ENCODE results near the gene SYNGAP1. TPM values are rescaled to one million over a fixed set of nuclear protein-coding genes. Genes with fewer than 3 reads are reported as not detected.
"Not testable (repeated sequence)": the region's sequence is repeated elsewhere in the genome, so short reads cannot be mapped to it uniquely, and the experiment has no call there.

SYNGAP1 gene
- total and polyA plus RNA-seq, 4 donors, result 11.5 to 98.9 (median 52.9) TPM

- not testable (repeated sequence) for H3K27ac ChIP-seq (ENCODE audit: low read depth, low read length); DNase-seq (ENCODE audit: low read depth in 4 of 6, low spot score in 6 of 6)
- WGBS (ENCODE audit: insufficient coverage), result 100% methylated on average over 1 of the region's 3 CpGs
Measured at GRCh38 chr6:33398601-33399000, 21.3 kb upstream of the SYNGAP1 start.

GRCh38 chr6:33399881-33400280 is 20.0 kb upstream of the SYNGAP1 start:
- H3K27me3 ChIP-seq (ENCODE audit: control insufficient read depth, insufficient read depth, low read length); DNase-seq (ENCODE audit: low read depth in 4 of 6, low spot score in 6 of 6); H3K9me3 ChIP-seq (ENCODE audit: control insufficient read depth, insufficient read depth, low read length); H3K4me1 ChIP-seq (ENCODE audit: control insufficient read depth, insufficient read depth, low read length); H3K4me3 ChIP-seq (ENCODE audit: low read depth, low read length); H3K27ac ChIP-seq (ENCODE audit: low read depth, low read length): not testable (repeated sequence)
- 100% methylated on average over 1 of the region's 6 CpGs for WGBS (ENCODE audit: insufficient coverage)
- H3K36me3 ChIP-seq (ENCODE audit: control insufficient read depth, insufficient read depth, low read length), result peaks cover 10% of the 10 kb centered on the region

More at GRCh38 chr6:33398601-33399000, 21.3 kb upstream of the SYNGAP1 start:
- H3K36me3 ChIP-seq (ENCODE audit: control insufficient read depth, insufficient read depth, low read length); H3K4me1 ChIP-seq (ENCODE audit: control insufficient read depth, insufficient read depth, low read length); H3K9me3 ChIP-seq (ENCODE audit: control insufficient read depth, insufficient read depth, low read length); H3K27me3 ChIP-seq (ENCODE audit: control insufficient read depth, insufficient read depth, low read length); H3K4me3 ChIP-seq (ENCODE audit: low read depth, low read length): not testable (repeated sequence)

- Histone ChIP-seq H3K27ac (ENCODE audit: low read depth, low read length) (no peak overlapping the region), H3K36me3 (ENCODE audit: control insufficient read depth, insufficient read depth, low read length) (peaks cover 22% of the 10 kb centered on the region)
- no peak for DNase-seq (ENCODE audit: low read depth in 4 of 6, low spot score in 6 of 6)
Measured at GRCh38 chr6:33404884-33405283, 15.0 kb upstream of the SYNGAP1 start.

GRCh38 chr6:33405386-33405940 is 14.4 kb upstream of the SYNGAP1 start:
- Histone ChIP-seq H3K27ac (ENCODE audit: low read depth, low read length) (no peak overlapping the region), H3K36me3 (ENCODE audit: control insufficient read depth, insufficient read depth, low read length) (peaks cover 22% of the 10 kb centered on the region), H3K27me3 (ENCODE audit: control insufficient read depth, insufficient read depth, low read length) (no peaks in the 10 kb centered on the region), H3K4me1 (ENCODE audit: control insufficient read depth, insufficient read depth, low read length) (peaks cover 4% of the 10 kb centered on the region), H3K4me3 (ENCODE audit: low read depth, low read length) (no peak overlapping the region), H3K9me3 (ENCODE audit: control insufficient read depth, insufficient read depth, low read length) (no peaks in the 10 kb centered on the region)
- no peak for DNase-seq (ENCODE audit: low read depth in 4 of 6, low spot score in 6 of 6)
- 94% methylated on average over 15 of the region's 15 CpGs for WGBS (ENCODE audit: insufficient coverage)

More at GRCh38 chr6:33404884-33405283, 15.0 kb upstream of the SYNGAP1 start:
- Histone ChIP-seq H3K4me1 (ENCODE audit: control insufficient read depth, insufficient read depth, low read length) (peaks cover 3% of the 10 kb centered on the region), H3K9me3 (ENCODE audit: control insufficient read depth, insufficient read depth, low read length) (no peaks in the 10 kb centered on the region), H3K4me3 (ENCODE audit: low read depth, low read length) (no peak overlapping the region), H3K27me3 (ENCODE audit: control insufficient read depth, insufficient read depth, low read length) (no peaks in the 10 kb centered on the region)
- 96% methylated on average over 12 of the region's 17 CpGs for WGBS (ENCODE audit: insufficient coverage)

GRCh38 chr6:33406126-33406525 is 13.7 kb upstream of the SYNGAP1 start:
- no peak for DNase-seq (ENCODE audit: low read depth in 4 of 6, low spot score in 6 of 6)
- Histone ChIP-seq H3K9me3 (ENCODE audit: control insufficient read depth, insufficient read depth, low read length) (no peaks in the 10 kb centered on the region), H3K4me1 (ENCODE audit: control insufficient read depth, insufficient read depth, low read length) (peaks cover 4% of the 10 kb centered on the region), H3K27ac (ENCODE audit: low read depth, low read length) (no peak overlapping the region), H3K4me3 (ENCODE audit: low read depth, low read length) (no peak overlapping the region), H3K27me3 (ENCODE audit: control insufficient read depth, insufficient read depth, low read length) (no peaks in the 10 kb centered on the region), H3K36me3 (ENCODE audit: control insufficient read depth, insufficient read depth, low read length) (peaks cover 22% of the 10 kb centered on the region)
- WGBS (ENCODE audit: insufficient coverage), result 94% methylated on average over 9 of the region's 17 CpGs

- H3K27ac ChIP-seq (ENCODE audit: low read depth, low read length), result no peak overlapping the region
- H3K36me3 ChIP-seq (ENCODE audit: control insufficient read depth, insufficient read depth, low read length), result peaks cover 25% of the 10 kb centered on the region
- H3K4me3 ChIP-seq (ENCODE audit: low read depth, low read length), result no peak overlapping the region
- peak in 1 of 6 donors; percentile 39 for DNase-seq (ENCODE audit: low read depth in 4 of 6, low spot score in 6 of 6)
- 100% methylated on average over 4 of the region's 5 CpGs for WGBS (ENCODE audit: insufficient coverage)
- H3K4me1 ChIP-seq (ENCODE audit: control insufficient read depth, insufficient read depth, low read length), result peaks cover 15% of the 10 kb centered on the region
- H3K27me3 ChIP-seq (ENCODE audit: control insufficient read depth, insufficient read depth, low read length), result no peaks in the 10 kb centered on the region
- no peaks in the 10 kb centered on the region for H3K9me3 ChIP-seq (ENCODE audit: control insufficient read depth, insufficient read depth, low read length)
Measured at GRCh38 chr6:33407132-33407718, 12.6 kb upstream of the SYNGAP1 start.

- H3K27me3 ChIP-seq (ENCODE audit: control insufficient read depth, insufficient read depth, low read length), result no peaks in the 10 kb centered on the region
- WGBS (ENCODE audit: insufficient coverage), result 0% methylated on average over 53 of the region's 65 CpGs
- peak overlapping the region; percentile 83 for H3K4me3 ChIP-seq (ENCODE audit: low read depth, low read length)
- DNase-seq (ENCODE audit: low read depth in 4 of 6, low spot score in 6 of 6), result peak in 5 of 6 donors; percentile 88 to 99 (median 95)
- H3K27ac ChIP-seq (ENCODE audit: low read depth, low read length), result peak overlapping the region; percentile 97
- H3K4me1 ChIP-seq (ENCODE audit: control insufficient read depth, insufficient read depth, low read length), result peaks cover 16% of the 10 kb centered on the region
- peaks cover 43% of the 10 kb centered on the region for H3K36me3 ChIP-seq (ENCODE audit: control insufficient read depth, insufficient read depth, low read length)
- no peaks in the 10 kb centered on the region for H3K9me3 ChIP-seq (ENCODE audit: control insufficient read depth, insufficient read depth, low read length)
Measured at GRCh38 chr6:33410050-33410710, 9.7 kb upstream of the SYNGAP1 start.

GRCh38 chr6:33410711-33411631 is 8.9 kb upstream of the SYNGAP1 start, which contains the start of gene PHF1:
TSS of gene PHF1 (plus strand) at chr6:33411014. CDS start at chr6:33412264, 1,250 bp downstream.
- WGBS (ENCODE audit: insufficient coverage), result under 1% methylated on average over 48 of the region's 67 CpGs
- DNase-seq (ENCODE audit: low read depth in 4 of 6, low spot score in 6 of 6), result no peak
- Histone ChIP-seq H3K4me1 (ENCODE audit: control insufficient read depth, insufficient read depth, low read length) (peaks cover 19% of the 10 kb centered on the region), H3K27ac (ENCODE audit: low read depth, low read length) (peak within 1 kb of the TSS; percentile 97), H3K9me3 (ENCODE audit: control insufficient read depth, insufficient read depth, low read length) (no peaks in the 10 kb centered on the region), H3K4me3 (ENCODE audit: low read depth, low read length) (peak within 1 kb of the TSS; percentile 83), H3K36me3 (ENCODE audit: control insufficient read depth, insufficient read depth, low read length) (peaks cover 47% of the 10 kb centered on the region), H3K27me3 (ENCODE audit: control insufficient read depth, insufficient read depth, low read length) (no peaks in the 10 kb centered on the region)

- 36% methylated on average over 5 of the region's 6 CpGs for WGBS (ENCODE audit: insufficient coverage)
- H3K27ac ChIP-seq (ENCODE audit: low read depth, low read length), result peak overlapping the region; percentile 76
- peak overlapping the region; percentile 71 for H3K4me3 ChIP-seq (ENCODE audit: low read depth, low read length)
Measured at GRCh38 chr6:33411632-33412005, 8.2 kb upstream of the SYNGAP1 start.

More at GRCh38 chr6:33411632-33412005, 8.2 kb upstream of the SYNGAP1 start:
- Histone ChIP-seq H3K4me1 (ENCODE audit: control insufficient read depth, insufficient read depth, low read length) (peaks cover 23% of the 10 kb centered on the region), H3K36me3 (ENCODE audit: control insufficient read depth, insufficient read depth, low read length) (peaks cover 45% of the 10 kb centered on the region), H3K27me3 (ENCODE audit: control insufficient read depth, insufficient read depth, low read length) (no peaks in the 10 kb centered on the region), H3K9me3 (ENCODE audit: control insufficient read depth, insufficient read depth, low read length) (no peaks in the 10 kb centered on the region)
- DNase-seq (ENCODE audit: low read depth in 4 of 6, low spot score in 6 of 6), result no peak

Data from spinal cord (tissue), 10 donors.